Measurements from ENCODE around the gene GSTM4.

The GSTM4 gene

GRCh38 chr1:109628540-109629321, 27.2 kb upstream of the GSTM4 start:
- Mint-ChIP-seq H3K27ac (peak overlapping the region in 1 of 2 donors; percentile 90), H3K27me3 (no peaks in the 10 kb centered on the region), H3K9me3 (no peaks in the 10 kb centered on the region), H3K36me3 (ENCODE audit: insufficient read depth) (peaks cover 61% of the 10 kb centered on the region), H3K4me1 (ENCODE audit: low read depth in 2 of 2) (peaks cover 2 to 22% of the 10 kb centered on the region in 2 donors), H3K4me3 (peak overlapping the region in 1 of 2 donors; percentile 12)
- ATAC-seq (replicated peaks) (no peak), DNase-seq (no peak)

- H3K27ac Mint-ChIP-seq: peak overlapping the region in 1 of 2 donors; percentile 90
- no peaks in the 10 kb centered on the region for H3K9me3 Mint-ChIP-seq
- no peak for DNase-seq
- peaks cover 58% of the 10 kb centered on the region for H3K36me3 Mint-ChIP-seq (ENCODE audit: insufficient read depth)
- ATAC-seq (replicated peaks): no peak
- H3K4me1 Mint-ChIP-seq (ENCODE audit: low read depth in 2 of 2): peaks cover 2 to 17% of the 10 kb centered on the region in 2 donors
- no peaks in the 10 kb centered on the region for H3K27me3 Mint-ChIP-seq
- no peak overlapping the region for H3K4me3 Mint-ChIP-seq
These were observed 26.4 kb upstream of the GSTM4 start for GRCh38 chr1:109629372-109630030.

- Mint-ChIP-seq H3K27me3 (no peaks in the 10 kb centered on the region), H3K4me3 (no peak overlapping the region), H3K27ac (peak overlapping the region; percentile 44 to 90), H3K36me3 (ENCODE audit: insufficient read depth) (peaks cover 55% of the 10 kb centered on the region), H3K9me3 (no peaks in the 10 kb centered on the region), H3K4me1 (ENCODE audit: low read depth in 2 of 2) (peaks cover 6 to 19% of the 10 kb centered on the region in 2 donors)
- peak in 1 of 3 experiments; percentile 32 for DNase-seq
- no peak for ATAC-seq (replicated peaks)
These were observed 25.6 kb upstream of the GSTM4 start for GRCh38 chr1:109630081-109630897.

- Mint-ChIP-seq H3K27ac (peak overlapping the region in 1 of 2 donors; percentile 44), H3K36me3 (ENCODE audit: insufficient read depth) (peaks cover 51% of the 10 kb centered on the region), H3K9me3 (no peaks in the 10 kb centered on the region), H3K4me1 (ENCODE audit: low read depth in 2 of 2) (peaks cover 6 to 16% of the 10 kb centered on the region in 2 donors), H3K27me3 (no peaks in the 10 kb centered on the region), H3K4me3 (no peak overlapping the region)
- DNase-seq: no peak
- no peak for ATAC-seq (replicated peaks)
These were observed 24.9 kb upstream of the GSTM4 start for GRCh38 chr1:109630898-109631512.

GRCh38 chr1:109631513-109632505, 24.1 kb upstream of the GSTM4 start:
- Mint-ChIP-seq H3K4me3 (no peak overlapping the region), H3K27ac (peak overlapping the region; percentile 44 to 90), H3K36me3 (ENCODE audit: insufficient read depth) (peaks cover 49% of the 10 kb centered on the region), H3K9me3 (no peaks in the 10 kb centered on the region), H3K4me1 (ENCODE audit: low read depth in 2 of 2) (peaks cover 6 to 12% of the 10 kb centered on the region in 2 donors), H3K27me3 (peaks cover 0 to 7% of the 10 kb centered on the region in 2 donors)
- DNase-seq (no peak), ATAC-seq (replicated peaks) (no peak)

- no peak overlapping the region for H3K4me3 Mint-ChIP-seq
- H3K4me1 Mint-ChIP-seq (ENCODE audit: low read depth in 2 of 2): peaks cover 6 to 12% of the 10 kb centered on the region in 2 donors
These were observed 23.1 kb upstream of the GSTM4 start for GRCh38 chr1:109632671-109633346.

GRCh38 chr1:109634292-109634691, 21.6 kb upstream of the GSTM4 start:
- peak overlapping the region in 1 of 2 donors; percentile 72 for H3K27ac Mint-ChIP-seq
- H3K4me3 Mint-ChIP-seq: no peak overlapping the region
- peaks cover 6 to 12% of the 10 kb centered on the region in 2 donors for H3K4me1 Mint-ChIP-seq (ENCODE audit: low read depth in 2 of 2)
- peaks cover 35% of the 10 kb centered on the region for H3K36me3 Mint-ChIP-seq (ENCODE audit: insufficient read depth)
- H3K27me3 Mint-ChIP-seq: peaks cover 9 to 22% of the 10 kb centered on the region in 2 donors
- no peak for ATAC-seq (replicated peaks)
- no peaks in the 10 kb centered on the region for H3K9me3 Mint-ChIP-seq
- DNase-seq: no peak

More at GRCh38 chr1:109632671-109633346, 23.1 kb upstream of the GSTM4 start:
- Mint-ChIP-seq H3K36me3 (ENCODE audit: insufficient read depth) (peaks cover 48% of the 10 kb centered on the region), H3K27me3 (peaks cover 0 to 13% of the 10 kb centered on the region in 2 donors), H3K9me3 (no peaks in the 10 kb centered on the region), H3K27ac (peak overlapping the region in 1 of 2 donors; percentile 90)
- ATAC-seq (replicated peaks): no peak
- no peak for DNase-seq

GRCh38 chr1:109634771-109635750, 20.8 kb upstream of the GSTM4 start:
- Mint-ChIP-seq H3K4me3 (no peak overlapping the region), H3K27me3 (peaks cover 11 to 27% of the 10 kb centered on the region in 2 donors), H3K4me1 (ENCODE audit: low read depth in 2 of 2) (peaks cover 8 to 13% of the 10 kb centered on the region in 2 donors), H3K36me3 (ENCODE audit: insufficient read depth) (peaks cover 32% of the 10 kb centered on the region), H3K9me3 (no peaks in the 10 kb centered on the region), H3K27ac (peak overlapping the region in 1 of 2 donors; percentile 72)
- ATAC-seq (replicated peaks): peak; percentile 53
- no peak for DNase-seq

GRCh38 chr1:109635862-109636200, 20.1 kb upstream of the GSTM4 start:
- ATAC-seq (replicated peaks): no peak
- DNase-seq: no peak
- Mint-ChIP-seq H3K9me3 (no peaks in the 10 kb centered on the region), H3K4me3 (no peak overlapping the region), H3K4me1 (ENCODE audit: low read depth in 2 of 2) (peaks cover 10 to 15% of the 10 kb centered on the region in 2 donors), H3K27ac (peak overlapping the region in 1 of 2 donors; percentile 18), H3K36me3 (ENCODE audit: insufficient read depth) (peaks cover 34% of the 10 kb centered on the region), H3K27me3 (peaks cover 14 to 31% of the 10 kb centered on the region in 2 donors)

- Mint-ChIP-seq H3K9me3 (no peaks in the 10 kb centered on the region), H3K4me3 (no peak overlapping the region), H3K27me3 (peaks cover 14 to 31% of the 10 kb centered on the region in 2 donors), H3K27ac (peak overlapping the region in 1 of 2 donors; percentile 18), H3K4me1 (ENCODE audit: low read depth in 2 of 2) (peaks cover 10 to 15% of the 10 kb centered on the region in 2 donors), H3K36me3 (ENCODE audit: insufficient read depth) (peaks cover 31% of the 10 kb centered on the region)
- DNase-seq (no peak), ATAC-seq (replicated peaks) (no peak)
These were observed 19.5 kb upstream of the GSTM4 start for GRCh38 chr1:109636201-109636952.
